DMS53 (cell line): ENCODE measurements around the gene LARGE1.

Experiments
- DNase-seq: peaks from one replicate; lab custom pipeline; 2025; lab: John Stamatoyannopoulos, UW

LARGE1 gene

GRCh38 chr22:33361581-33361980 is 558.7 kb downstream of the LARGE1 start:
- DNase-seq, result no peak

DNA sequence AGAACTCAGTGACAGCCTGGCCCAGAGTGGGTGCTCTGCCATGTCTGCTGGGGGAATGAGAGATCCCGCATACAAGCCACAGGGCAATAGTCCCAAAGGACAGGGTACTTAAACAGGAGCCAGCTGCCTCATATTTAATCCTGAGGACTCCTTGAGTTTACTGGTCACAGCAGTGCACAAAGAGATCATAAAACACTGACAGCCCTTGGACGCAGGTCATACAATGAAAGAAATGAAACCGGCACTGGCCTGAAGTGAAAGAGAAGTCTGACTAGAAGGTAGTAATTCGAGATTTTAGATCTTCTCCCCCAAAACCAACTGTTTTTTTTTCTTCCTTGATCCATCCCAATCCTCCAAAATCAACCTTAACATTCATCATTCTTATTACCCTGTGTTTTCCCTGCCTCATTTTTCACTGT is 562.3 kb downstream of the LARGE1 start:
- DNase-seq, result no peak

DNA sequence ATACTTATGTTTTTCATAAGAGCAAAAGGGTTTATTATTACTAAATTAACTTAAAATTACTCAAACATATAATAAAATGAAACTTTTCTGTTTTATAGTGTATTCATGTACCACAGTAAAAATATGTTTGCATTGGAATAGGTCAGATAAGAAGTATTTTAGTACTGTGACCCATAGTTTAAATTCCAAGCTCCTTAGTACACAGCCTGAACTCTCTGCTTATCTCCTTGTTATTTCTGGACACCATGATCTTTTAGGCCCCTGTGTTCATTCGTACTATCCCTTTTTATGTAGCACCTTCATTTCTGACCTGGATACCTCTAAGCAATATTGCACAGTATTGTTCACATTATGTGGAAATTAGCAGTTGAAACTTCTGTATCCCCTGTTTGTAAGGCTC is 565.3 kb downstream of the LARGE1 start:
- DNase-seq, result no peak

DNA sequence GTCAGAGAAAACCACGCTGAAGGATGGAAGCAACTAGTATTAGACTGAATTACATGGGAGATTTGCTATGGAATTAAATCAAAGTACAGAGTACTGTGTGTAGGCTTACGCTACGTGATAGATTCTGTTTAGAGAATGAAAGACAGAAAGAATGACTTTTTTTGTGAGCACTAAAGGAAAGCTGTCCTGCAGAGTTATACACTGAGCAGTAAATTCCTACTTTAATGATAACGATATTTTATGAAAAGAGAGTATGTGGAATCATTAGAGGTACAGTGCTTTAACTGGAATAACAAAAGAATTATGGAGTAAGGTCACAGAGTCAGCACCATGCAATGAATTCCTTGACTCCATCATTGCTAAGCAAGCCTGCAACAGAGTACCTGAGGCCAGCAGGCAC is 566.8 kb downstream of the LARGE1 start:
- no peak for DNase-seq

GRCh38 chr22:33352768-33353167 is 567.5 kb downstream of the LARGE1 start:
- DNase-seq, result no peak

DNA sequence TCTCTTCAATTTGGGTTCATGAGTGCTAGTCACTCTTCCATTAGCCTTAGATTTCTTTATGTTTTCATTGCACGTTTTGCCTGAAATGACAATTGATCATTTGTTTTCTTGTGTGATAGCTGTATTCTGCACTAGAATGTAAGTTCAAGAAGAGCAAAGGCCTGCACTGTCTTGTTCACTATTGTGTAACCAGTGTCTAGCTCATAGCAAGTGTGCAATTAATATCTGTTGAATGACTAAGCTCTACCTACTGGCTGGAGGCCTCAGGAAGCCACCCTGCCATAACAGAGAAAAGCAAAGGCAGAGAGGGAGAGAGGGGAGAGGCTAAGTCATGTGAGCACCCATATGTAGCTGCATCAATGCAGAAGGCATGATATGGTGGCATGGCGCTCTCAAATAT is 569.3 kb downstream of the LARGE1 start:
- DNase-seq, result no peak

DNA sequence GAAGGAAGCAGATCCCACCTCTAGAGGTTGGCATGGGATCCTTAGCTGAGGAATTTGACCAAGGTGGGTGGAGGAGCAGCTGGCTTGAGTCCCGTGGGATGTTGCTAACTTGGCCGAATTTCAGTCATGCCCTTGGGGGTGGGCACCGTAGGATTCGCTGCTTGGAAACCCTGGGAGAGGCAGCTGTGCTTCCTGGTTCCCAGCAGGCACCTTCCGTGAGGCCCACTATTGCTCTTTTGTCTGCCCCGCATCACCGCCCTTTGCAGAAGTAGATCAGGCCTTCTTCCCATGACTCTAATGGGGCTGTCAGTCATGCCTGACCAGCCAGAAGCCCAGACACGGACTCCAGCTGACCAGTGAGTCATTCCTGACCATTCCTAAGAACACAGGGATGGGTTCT is 569.8 kb downstream of the LARGE1 start:
- no peak for DNase-seq

- DNase-seq, result no peak
Measured at GRCh38 chr22:33347002-33347401, 573.3 kb downstream of the LARGE1 start.

DNA sequence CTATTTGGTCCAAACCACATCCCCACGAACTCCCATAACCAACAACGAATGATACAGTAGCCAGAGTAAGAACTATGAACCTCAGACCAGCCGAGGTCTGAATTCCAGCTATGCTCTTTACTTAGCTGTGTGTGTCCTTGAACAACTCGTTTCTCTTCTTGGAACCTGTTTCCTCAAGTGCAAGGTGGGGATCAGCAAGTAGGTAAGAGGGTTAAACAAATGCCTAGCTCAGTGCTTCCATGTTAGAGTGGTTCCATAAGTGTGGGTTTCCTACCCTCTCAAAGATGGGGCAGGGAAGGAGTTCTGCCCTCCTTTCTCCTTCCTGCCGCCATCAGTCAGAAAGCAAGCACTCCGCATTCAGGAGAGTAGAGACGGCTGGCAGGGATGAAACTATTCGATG is 578.7 kb downstream of the LARGE1 start:
- no peak for DNase-seq

- DNase-seq, result no peak
Measured at GRCh38 chr22:33337524-33337923, 582.8 kb downstream of the LARGE1 start.

DNA sequence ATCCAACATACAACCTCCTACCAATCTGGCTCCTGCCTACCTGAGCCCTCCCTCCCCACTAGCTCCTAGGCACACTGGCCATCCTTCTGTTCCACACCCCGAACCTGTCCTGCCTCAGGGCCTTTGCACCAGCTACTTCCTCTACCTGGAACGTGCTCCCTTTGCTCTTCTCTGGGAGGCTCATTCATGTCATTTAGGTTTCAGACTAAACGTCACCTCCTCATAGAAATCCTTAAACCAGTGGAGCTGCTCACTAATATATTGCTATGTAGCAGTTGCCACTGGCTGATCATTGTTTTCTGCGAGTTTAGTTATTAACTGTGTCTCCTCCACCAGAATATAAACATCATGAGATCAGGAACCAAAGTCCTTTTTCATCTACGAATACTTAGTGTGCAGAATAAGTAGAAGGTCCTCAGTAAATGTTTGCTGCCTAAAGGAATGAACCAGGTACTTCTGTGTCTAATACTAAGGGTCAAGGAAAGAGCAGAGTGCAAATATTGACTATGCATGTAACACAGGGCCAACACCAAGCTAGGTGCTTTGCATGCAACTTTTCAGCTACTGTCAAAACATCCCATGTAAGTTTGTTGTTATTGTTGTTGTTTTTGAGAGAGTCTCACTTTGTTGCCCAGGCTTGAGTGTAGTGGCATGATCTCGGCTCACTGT is 584.5 kb downstream of the LARGE1 start:
- no peak for DNase-seq

DNA sequence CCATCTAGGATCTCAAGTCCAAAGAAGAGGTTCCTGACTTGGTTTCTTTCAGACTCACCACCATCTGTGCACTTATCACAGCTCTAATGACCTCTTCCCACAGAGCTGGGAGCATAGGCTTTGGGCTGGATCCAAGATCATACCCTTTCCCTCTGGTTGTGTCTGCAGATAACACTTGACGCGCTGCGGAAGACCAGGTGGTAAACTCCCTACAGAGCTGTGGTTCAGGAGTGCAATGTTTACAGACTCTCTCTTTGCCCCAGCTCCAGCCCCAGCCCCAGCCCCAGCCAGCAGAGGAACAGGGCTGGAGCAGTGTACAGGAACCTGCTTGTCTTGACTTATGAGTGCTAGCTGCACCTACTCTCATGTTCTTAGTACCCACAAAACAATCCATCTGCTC is 587.7 kb downstream of the LARGE1 start:
- DNase-seq, result no peak

DNA sequence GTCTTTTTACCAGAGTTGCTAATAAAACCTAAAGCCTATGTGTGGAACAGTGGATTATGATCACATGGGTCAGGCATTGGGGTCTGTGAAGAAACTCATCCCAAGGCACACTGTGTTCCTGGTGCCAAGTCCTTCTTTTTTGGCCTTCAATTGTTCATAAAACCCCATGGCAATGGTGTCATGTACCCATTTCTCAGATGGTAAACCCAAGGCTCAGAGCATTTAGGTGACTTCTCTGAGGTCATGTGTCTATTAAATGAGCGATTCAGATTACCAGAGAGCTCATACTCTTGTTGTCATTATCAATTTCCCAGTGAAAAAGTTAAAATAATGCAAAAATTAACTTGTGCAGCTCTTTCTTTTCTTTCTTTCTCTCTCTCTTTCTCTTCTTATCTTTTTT is 589.3 kb downstream of the LARGE1 start:
- DNase-seq, result no peak

DNA sequence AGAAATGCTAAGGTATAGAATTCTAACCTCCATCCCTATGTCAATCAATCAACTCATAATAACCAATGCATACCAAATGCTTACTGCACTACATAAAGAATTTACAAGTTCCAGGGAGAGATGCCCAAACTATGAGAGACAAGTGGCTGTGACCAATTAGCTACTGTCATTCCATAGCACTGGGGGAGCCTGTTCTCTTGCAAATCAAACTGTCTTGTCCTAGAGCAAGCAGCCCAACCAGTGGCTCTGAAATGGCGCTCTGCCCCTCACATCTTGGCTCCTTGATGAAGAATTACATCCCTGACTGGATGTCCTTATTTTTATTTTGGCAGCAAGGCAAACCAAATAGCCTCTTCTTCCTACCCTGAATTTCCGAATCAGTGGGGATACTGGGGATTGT is 589.7 kb downstream of the LARGE1 start:
- no peak for DNase-seq

DNA sequence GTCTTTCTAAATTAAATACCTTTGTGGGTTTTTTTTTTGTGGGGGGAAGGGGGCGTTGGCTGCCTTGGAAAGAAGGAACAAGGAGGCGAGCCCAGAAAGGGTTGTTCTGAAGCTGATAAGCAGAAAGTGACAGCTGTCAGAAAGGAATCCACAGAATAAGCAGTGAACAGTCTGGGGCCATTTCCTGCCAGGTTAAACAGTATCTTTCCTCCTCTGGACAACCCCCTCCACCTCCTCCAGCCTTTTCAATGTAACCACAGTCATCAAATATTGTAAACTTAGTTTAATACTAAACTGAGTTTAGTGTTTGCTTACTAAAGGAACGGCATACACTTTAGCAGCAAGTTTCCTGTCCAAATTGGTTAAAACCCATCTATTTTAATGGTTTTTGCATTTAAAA is 590.9 kb downstream of the LARGE1 start:
- DNase-seq, result no peak

DNA sequence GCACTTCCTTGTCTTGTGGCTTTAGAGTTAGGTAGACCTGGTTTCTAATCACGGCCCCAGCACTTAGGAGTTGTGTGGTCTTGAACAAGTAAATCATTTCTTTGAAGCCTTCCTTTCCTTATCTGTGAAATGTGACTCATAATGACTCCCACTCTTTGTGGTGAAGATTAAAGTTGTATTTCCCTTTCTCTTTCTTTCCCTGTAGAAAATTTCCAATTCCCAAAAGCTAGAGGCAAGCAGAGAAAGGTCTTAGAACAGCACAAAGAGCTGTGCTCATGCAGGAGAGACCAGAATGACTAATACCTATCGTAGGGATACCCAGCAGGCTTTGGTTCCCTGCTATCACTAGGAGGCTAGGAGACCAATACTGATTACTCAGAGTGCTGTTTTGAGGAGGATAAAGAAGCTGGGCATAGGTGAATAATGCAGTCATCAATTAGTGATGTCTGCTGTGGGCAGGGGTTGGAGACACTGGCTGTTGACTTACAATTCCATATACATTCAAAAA is 591.4 kb downstream of the LARGE1 start:
- no peak for DNase-seq

DNA sequence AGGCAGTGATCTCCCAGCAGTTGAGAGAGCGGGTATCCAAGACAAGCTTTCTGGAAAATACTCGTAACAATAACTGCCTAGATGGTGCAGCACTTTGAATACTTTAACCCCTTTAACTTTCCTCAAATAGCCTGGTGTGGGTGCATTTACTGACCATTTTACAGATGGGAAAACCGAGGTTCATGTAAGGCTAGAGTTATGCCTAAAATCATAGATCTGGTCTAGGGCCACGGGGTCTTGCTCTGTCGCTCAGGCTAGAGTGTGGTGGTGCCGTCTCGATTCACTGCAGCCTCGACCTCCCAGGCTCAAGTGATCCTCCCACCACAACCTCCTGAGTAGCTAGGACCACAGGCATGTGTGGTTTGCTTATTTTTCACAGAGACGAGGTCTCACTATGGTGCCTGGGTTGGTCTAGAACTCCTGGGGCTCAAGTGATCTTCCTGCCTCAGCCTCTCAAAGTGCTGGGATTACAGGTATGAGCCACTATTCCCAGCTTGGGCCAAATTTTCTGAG is 592.9 kb downstream of the LARGE1 start:
- no peak for DNase-seq

- no peak for DNase-seq
Measured at GRCh38 chr22:33326540-33327295, 593.6 kb downstream of the LARGE1 start.

DNA sequence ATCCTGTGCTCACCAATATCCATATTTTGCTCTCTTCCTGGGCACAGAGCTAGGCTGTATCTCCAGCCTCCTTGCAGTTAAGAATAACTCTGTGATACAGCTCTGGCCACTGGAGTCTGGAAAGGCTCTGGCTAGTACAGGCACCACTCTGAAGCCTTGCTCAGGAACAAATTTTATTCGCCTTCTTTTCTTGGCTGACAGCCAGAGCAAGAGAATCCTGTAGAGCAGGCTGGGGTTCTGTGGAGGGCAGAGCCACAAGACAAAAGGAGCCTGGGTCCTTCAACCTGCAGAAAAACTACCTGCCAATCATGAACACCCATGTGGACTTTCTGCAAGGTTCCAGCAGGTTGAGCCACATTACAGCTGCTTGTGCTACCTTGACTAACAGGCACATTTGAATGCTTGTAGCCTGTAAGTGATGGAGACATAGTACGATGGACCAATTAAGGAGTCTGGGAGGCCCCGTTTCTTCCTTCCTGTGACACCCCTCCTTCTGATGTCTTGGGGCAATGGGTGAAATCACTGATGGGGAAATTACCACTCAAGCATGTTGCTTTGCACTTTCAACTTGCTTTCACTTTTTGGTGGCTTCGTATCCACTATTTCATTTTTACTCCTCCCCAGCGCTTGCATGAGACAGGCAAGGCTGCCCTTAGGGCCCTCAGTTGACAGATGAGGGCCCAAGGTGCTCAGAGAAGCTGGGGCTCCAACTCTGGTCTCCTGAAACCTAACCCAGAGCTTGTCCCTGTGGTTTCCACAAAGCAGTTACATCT is 594.9 kb downstream of the LARGE1 start:
- no peak for DNase-seq

DNA sequence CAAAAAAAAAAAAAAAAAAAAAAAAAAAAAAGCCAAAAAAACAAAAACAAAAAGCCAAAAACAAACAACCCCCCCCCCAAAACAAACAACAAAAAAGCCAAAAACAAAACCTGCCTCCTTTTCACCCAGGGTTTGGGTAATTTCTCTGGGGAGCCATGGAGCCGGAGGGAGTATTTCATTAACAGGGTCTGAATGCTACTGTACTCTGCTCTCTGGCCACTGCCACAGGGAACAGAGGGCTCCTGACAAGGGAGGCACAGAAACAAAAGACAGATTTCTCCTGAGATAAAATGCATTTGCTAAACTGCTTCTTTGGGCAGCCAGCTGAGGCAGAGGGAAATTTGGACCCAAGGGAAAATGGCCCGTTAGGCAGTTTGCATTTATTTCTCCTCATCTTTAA is 596.0 kb downstream of the LARGE1 start:
- DNase-seq, result no peak

- DNase-seq, result no peak
Measured at GRCh38 chr22:33321466-33321865, 598.8 kb downstream of the LARGE1 start.

DNA sequence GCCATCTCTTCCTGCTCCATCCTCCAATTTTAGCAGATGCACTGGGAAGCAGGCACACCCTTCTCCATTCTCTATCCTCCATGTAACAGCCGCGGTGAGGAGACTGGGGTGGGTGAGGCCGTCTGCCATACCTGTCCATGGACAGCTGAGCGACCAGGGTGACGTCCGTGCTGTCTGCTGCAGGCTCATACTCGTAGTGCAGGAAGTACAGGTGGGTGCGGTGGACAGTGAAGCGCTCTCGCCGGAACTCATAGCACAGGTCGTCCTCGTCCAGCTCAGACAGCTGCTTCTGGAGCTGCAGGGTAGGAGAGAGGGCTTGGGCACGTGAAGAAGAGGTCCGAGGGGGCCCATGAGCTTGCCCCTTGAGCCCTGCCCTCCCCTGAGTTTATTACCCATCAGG is 604.3 kb downstream of the LARGE1 start:
- DNase-seq, result no peak

DNA sequence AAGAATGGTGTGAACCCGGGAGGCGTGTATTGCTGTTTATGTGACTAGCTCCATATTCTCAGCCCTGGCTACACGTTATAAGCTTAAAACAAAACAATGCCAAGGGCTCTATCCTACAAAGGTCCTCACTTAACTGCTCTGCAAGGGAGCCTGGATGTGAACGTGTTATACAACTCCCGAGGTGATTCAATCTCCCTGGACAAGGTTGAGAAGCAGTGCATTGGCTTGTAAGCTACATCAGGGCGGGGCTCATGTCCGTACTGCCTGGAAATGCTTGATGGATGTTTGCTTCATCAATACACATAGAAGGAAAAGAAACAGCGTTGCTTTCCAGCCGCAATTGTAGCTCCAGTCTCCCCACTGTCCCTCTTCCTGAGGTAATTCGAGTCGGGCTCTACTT is 605.2 kb downstream of the LARGE1 start:
- no peak for DNase-seq
